ENCODE measurements around the gene ZDHHC6. TPM values are rescaled to one million over a fixed set of nuclear protein-coding genes. Genes with fewer than 3 reads are reported as not detected.
A peak's percentile ranks its signal among the peaks of the same experiment; 100 is the strongest.

Gene ZDHHC6
- total RNA-seq, 1 experiment from 2014 or later, result 35.2 TPM

- H3K23me2 ChIP-seq (ENCODE audit: insufficient read length, low read depth, low read length, poor library complexity, severe bottlenecking), result no peaks in the 10 kb centered on the region
- no peak overlapping the region for H3K4ac ChIP-seq (ENCODE audit: low read depth, low read length)
- no peak overlapping the region for H3K14ac ChIP-seq (ENCODE audit: insufficient read depth, low read length)
- H3K79me2 ChIP-seq (ENCODE audit: insufficient read depth, low read length), result no peaks in the 10 kb centered on the region
- Mint-ChIP-seq H3K27ac (no peak overlapping the region), H3K4me1 (no peaks in the 10 kb centered on the region), H3K36me3 (ENCODE audit: insufficient read depth in 1 of 3, low read depth in 3 of 3) (peaks cover 2 to 14% (median 5%) of the 10 kb centered on the region in 3 experiments), H3K27me3 (ENCODE audit: low read depth) (no peaks in the 10 kb centered on the region), H3K9me3 (peaks cover 8 to 13% of the 10 kb centered on the region in 2 experiments; a peak in 4 of 5 replicates), H3K4me3 (no peak overlapping the region)
- peak; percentile 56 for TF ChIP-seq CTCF (conservative IDR thresholded peaks at IDR 0.05)
- H2BK20ac ChIP-seq (ENCODE audit: low read depth, low read length, poor library complexity, severe bottlenecking), result no peak overlapping the region
- H2AK5ac ChIP-seq (ENCODE audit: insufficient read length, low read length), result no peak overlapping the region
- H3K9me3 ChIP-seq (ENCODE audit: control insufficient read depth, low read depth, low read length), result no peaks in the 10 kb centered on the region
- DNase-seq, result no peak
- no peak overlapping the region for H2AFZ ChIP-seq (ENCODE audit: low read length)
- H3K23ac ChIP-seq (ENCODE audit: insufficient read length, low read depth, low read length), result no peak overlapping the region
- H3T11ph ChIP-seq (ENCODE audit: low read length), result no peak overlapping the region
- H3K79me1 ChIP-seq (ENCODE audit: insufficient read depth, low read depth, low read length, poor library complexity, severe bottlenecking), result no peaks in the 10 kb centered on the region
- no peak overlapping the region for H2BK120ac ChIP-seq (ENCODE audit: low read depth, low read length, poor library complexity, severe bottlenecking)
- H2BK15ac ChIP-seq (ENCODE audit: low read depth, low read length), result no peak overlapping the region
- H3K27ac ChIP-seq (ENCODE audit: insufficient read length, low read depth, low read length), result no peak overlapping the region
- no peak overlapping the region for H3K9ac ChIP-seq (ENCODE audit: extremely low read depth, insufficient read length, low read length)
- H3K27me3 ChIP-seq (ENCODE audit: insufficient read depth, low read length), result no peaks in the 10 kb centered on the region
- H3K4me1 ChIP-seq (ENCODE audit: insufficient read depth, low read length), result no peaks in the 10 kb centered on the region; the same call in 1 of the 2 replicates
- H3K4me2 ChIP-seq (ENCODE audit: insufficient read depth, insufficient read length, low read length), result no peak overlapping the region
- no peak overlapping the region for H4K5ac ChIP-seq (ENCODE audit: insufficient read length, low read depth, low read length)
- no peak overlapping the region for H4K91ac ChIP-seq (ENCODE audit: insufficient read length, low read depth, low read length)
- H4K20me1 ChIP-seq (ENCODE audit: control insufficient read depth, insufficient read depth, insufficient read length), result no peaks in the 10 kb centered on the region
- H4K8ac ChIP-seq (replicated peaks; ENCODE audit: insufficient read length, low read depth, low read length), result no peak overlapping the region
- H3K18ac ChIP-seq (ENCODE audit: insufficient read length, low read depth, low read length), result no peak overlapping the region
- no peak overlapping the region for H2BK5ac ChIP-seq (ENCODE audit: insufficient read length, low read length)
- H2BK12ac ChIP-seq (ENCODE audit: insufficient read length, low read depth, low read length), result no peak overlapping the region
- no peak overlapping the region for H3K56ac ChIP-seq (ENCODE audit: insufficient read length, low read depth, low read length)
- WGBS (ENCODE audit: extremely low coverage, insufficient read length, low lambda C conversion rate), result no CpG with 5 or more reads among the region's 2 CpGs
These were observed 9.8 kb upstream of the ZDHHC6 start for GRCh38 chr10:112456533-112456932.

Measured in H9 (cell line).